Upper lobe of left lung (tissue), 6 donors: ENCODE results near the gene TF. TPM values are rescaled to one million over a fixed set of nuclear protein-coding genes. Genes with fewer than 3 reads are reported as not detected.

Experiments used
- ATAC-seq, 2 donors: fragments of 200-7000 bp; cut with Tn5 transposase; one replicate each; pipeline ENCODE4 v1.9.1; 2022; ENCODE audit warnings: mild to moderate bottlenecking in 2 of 2, moderate library complexity in 2 of 2; ENCODE audit not compliant: low FRiP score in 2 of 2
- DNase-seq, 2 donors: peaks; one replicate each; pipeline ENCODE4 v3.0.0-alpha.2; 2019 to 2020
- H3K27ac ChIP-seq, 4 donors: fragments of 200-600 bp; sonication (generic); one replicate each; pipeline ENCODE4 v1.5.1; 2016 to 2019
- H3K27me3 ChIP-seq, 4 donors: fragments of 200-600 bp; sonication (generic); one replicate each; pipeline ENCODE4 v1.5.1; 2017 to 2019
- H3K36me3 ChIP-seq, 4 donors: fragments of 200-600 bp; sonication (generic); one replicate each; pipeline ENCODE4 v1.5.1; 2016 to 2019
- H3K4me1 ChIP-seq, 4 donors: fragments of 200-600 bp; sonication (generic); one replicate each; pipeline ENCODE4 v1.5.1; 2018 to 2019
- H3K4me3 ChIP-seq, 4 donors: fragments of 200-600 bp; sonication (generic); one replicate each; pipeline ENCODE4 v1.5.1; 2017 to 2019; ENCODE audit warnings: mild to moderate bottlenecking in 2 of 4, moderate library complexity in 1 of 4
- H3K9me3 ChIP-seq, 4 donors: fragments of 200-600 bp; sonication (generic); one replicate each; pipeline ENCODE4 v1.5.1; 2018 to 2019
- EP300 ChIP-seq, 4 donors: sonication (generic); formaldehyde crosslinking; IDR thresholded peaks; one replicate each; pipeline ENCODE4 v1.5.1; 2017; ENCODE audit warnings: antibody characterized with exemption in 4 of 4, control low read depth in 2 of 4
- POLR2A ChIP-seq, 4 donors: fragments of 450-650 bp; IDR thresholded peaks; one replicate each; pipeline ENCODE4 v1.5.1; 2016 to 2017; ENCODE audit warnings: antibody characterized with exemption in 4 of 4, mild to moderate bottlenecking in 2 of 4
- POLR2AphosphoS5 ChIP-seq, 2 donors: sonication (generic); formaldehyde crosslinking; IDR thresholded peaks; one replicate each; pipeline ENCODE4 v1.5.1; 2017; ENCODE audit warnings: antibody characterized with exemption in 2 of 2
- WGBS, 2 donors: methylation state at CpG; one replicate each; pipeline ENCODE4 v1.1.5; 2017 to 2018; 5-methylcytosine and 5-hydroxymethylcytosine counted together
- total RNA-seq, 6 donors: library from RNA; depleted of rRNA in 4 of 6; stranded (reverse); fragments of >200 nt in 4 of 6; gene quantifications; one replicate each; pipeline versions ENCODE4 v1.1.0 to v1.2.1, GENCODE V29; 2016 to 2021
- TF ChIP-seq, protein P1 (sequence below), 6 experiments: fragments of 450-650 bp in 4 of 6; fragments of 200-600 bp in 2 of 6; sonication (generic) in 2 of 6; IDR thresholded peaks; one replicate each; pipeline ENCODE4 v1.5.1; 2016 to 2019; ENCODE audit warnings: antibody characterized with exemption in 6 of 6
- donor health status: DM: no; HTN: no; CAD: no; lungs with moderate emphysema.
- donor health status: DM: no; HTN: yes; CAD: no; lungs with severe emphysema.

Gene TF
- total RNA-seq, 6 donors from 2014 or later, result 0.61 to 15.5 (median 3.7) TPM

DNA sequence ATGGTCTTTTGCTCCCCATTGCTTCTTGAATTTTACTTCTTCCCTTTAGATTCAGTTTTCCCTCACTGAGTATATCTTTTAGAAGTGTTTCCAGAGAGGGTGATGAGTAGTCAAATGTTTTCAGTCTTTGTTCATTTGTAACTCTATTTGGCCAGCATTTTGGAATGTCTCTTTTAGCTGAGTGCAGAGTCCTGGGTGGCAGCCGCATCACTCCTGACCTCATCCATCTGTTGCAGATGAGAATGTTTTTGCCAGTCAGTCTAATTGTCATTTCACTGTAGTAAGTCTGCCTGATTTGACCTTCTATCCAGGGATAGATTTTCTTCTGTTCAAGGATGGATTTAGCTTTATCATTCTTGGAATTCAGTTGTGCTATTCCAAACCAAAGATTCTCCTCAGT is 66.7 kb downstream of the TF start:
- Histone ChIP-seq H3K27me3 (no peaks in the 10 kb centered on the region), H3K9me3 (no peaks in the 10 kb centered on the region), H3K27ac (no peak overlapping the region), H3K4me1 (no peaks in the 10 kb centered on the region), H3K36me3 (peaks cover 2 to 85% (median 24%) of the 10 kb centered on the region in 4 donors), H3K4me3 (no peak overlapping the region)
- ATAC-seq (no peak), DNase-seq (no peak)
- 76 to 88% methylated on average over 1 of the region's 1 CpG for WGBS, 2 donors
- TF ChIP-seq EP300 (IDR thresholded peaks at IDR 0.05), result no peak
- TF ChIP-seq, protein P1, sequence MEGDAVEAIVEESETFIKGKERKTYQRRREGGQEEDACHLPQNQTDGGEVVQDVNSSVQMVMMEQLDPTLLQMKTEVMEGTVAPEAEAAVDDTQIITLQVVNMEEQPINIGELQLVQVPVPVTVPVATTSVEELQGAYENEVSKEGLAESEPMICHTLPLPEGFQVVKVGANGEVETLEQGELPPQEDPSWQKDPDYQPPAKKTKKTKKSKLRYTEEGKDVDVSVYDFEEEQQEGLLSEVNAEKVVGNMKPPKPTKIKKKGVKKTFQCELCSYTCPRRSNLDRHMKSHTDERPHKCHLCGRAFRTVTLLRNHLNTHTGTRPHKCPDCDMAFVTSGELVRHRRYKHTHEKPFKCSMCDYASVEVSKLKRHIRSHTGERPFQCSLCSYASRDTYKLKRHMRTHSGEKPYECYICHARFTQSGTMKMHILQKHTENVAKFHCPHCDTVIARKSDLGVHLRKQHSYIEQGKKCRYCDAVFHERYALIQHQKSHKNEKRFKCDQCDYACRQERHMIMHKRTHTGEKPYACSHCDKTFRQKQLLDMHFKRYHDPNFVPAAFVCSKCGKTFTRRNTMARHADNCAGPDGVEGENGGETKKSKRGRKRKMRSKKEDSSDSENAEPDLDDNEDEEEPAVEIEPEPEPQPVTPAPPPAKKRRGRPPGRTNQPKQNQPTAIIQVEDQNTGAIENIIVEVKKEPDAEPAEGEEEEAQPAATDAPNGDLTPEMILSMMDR (IDR thresholded peaks at IDR 0.05), result no peak
- no peak for TF ChIP-seq POLR2A (IDR thresholded peaks at IDR 0.05)
- no peak for TF ChIP-seq POLR2AphosphoS5 (IDR thresholded peaks at IDR 0.05)

DNA sequence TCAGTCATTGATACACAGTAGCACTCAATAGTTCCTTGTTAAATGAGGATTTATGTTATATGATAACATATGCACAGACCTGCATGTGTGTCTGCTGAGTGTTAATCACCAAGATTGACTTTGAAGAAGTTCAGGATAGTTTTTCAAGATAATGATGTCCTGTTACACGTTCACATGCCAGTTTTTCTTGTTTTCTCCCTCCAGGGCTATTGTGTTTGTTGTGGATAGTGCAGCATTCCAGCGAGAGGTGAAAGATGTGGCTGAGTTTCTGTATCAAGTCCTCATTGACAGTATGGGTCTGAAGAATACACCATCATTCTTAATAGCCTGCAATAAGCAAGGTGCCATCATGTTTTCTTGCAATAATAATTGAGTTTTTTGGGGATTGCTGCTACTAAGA is 69.2 kb downstream of the TF start:
- ATAC-seq (no peak), DNase-seq (no peak)
- peaks cover 2 to 85% (median 34%) of the 10 kb centered on the region in 4 donors for H3K36me3 ChIP-seq
- no peaks in the 10 kb centered on the region for H3K4me1 ChIP-seq
- WGBS, 2 donors, result 82 to 93% methylated on average over 2 of the region's 2 CpGs
- H3K27me3 ChIP-seq, result no peaks in the 10 kb centered on the region
- H3K9me3 ChIP-seq, result no peaks in the 10 kb centered on the region
- no peak overlapping the region for H3K4me3 ChIP-seq
- TF ChIP-seq, protein P1 (IDR thresholded peaks at IDR 0.05), result no peak
- TF ChIP-seq POLR2AphosphoS5 (IDR thresholded peaks at IDR 0.05) (no peak), EP300 (IDR thresholded peaks at IDR 0.05) (no peak), POLR2A (IDR thresholded peaks at IDR 0.05) (no peak)
- no peak overlapping the region for H3K27ac ChIP-seq

DNA sequence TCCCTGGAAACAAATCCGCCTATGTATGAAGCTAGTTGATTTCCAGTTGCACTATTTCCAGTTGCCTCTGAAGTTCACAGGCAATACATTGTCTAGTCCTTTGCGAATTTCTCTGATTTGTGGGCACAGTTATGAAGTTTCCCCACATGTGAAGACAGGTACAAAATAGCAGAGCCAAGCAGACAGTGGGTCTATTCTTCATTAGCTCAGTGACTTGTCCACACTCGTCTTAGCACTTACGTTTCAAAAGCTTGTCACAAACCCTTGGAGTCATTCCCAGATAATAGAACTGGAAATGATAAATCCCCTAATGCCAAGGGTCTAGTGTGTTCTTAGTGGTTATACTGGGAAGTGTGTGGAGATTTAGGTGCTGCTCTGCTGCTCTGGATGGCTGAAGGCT is 73.9 kb downstream of the TF start:
- Histone ChIP-seq H3K4me1 (no peaks in the 10 kb centered on the region), H3K4me3 (no peak overlapping the region), H3K27ac (no peak overlapping the region), H3K9me3 (no peaks in the 10 kb centered on the region), H3K36me3 (peaks cover 2 to 88% (median 37%) of the 10 kb centered on the region in 4 donors), H3K27me3 (no peaks in the 10 kb centered on the region)
- TF ChIP-seq POLR2A (IDR thresholded peaks at IDR 0.05), result no peak
- TF ChIP-seq, protein P1 (IDR thresholded peaks at IDR 0.05), result no peak
- no peak for TF ChIP-seq POLR2AphosphoS5 (IDR thresholded peaks at IDR 0.05)
- no peak for TF ChIP-seq EP300 (IDR thresholded peaks at IDR 0.05)
- ATAC-seq, result no peak
- no peak for DNase-seq
- 93 to 95% methylated on average over 4 of the region's 4 CpGs for WGBS, 2 donors

DNA sequence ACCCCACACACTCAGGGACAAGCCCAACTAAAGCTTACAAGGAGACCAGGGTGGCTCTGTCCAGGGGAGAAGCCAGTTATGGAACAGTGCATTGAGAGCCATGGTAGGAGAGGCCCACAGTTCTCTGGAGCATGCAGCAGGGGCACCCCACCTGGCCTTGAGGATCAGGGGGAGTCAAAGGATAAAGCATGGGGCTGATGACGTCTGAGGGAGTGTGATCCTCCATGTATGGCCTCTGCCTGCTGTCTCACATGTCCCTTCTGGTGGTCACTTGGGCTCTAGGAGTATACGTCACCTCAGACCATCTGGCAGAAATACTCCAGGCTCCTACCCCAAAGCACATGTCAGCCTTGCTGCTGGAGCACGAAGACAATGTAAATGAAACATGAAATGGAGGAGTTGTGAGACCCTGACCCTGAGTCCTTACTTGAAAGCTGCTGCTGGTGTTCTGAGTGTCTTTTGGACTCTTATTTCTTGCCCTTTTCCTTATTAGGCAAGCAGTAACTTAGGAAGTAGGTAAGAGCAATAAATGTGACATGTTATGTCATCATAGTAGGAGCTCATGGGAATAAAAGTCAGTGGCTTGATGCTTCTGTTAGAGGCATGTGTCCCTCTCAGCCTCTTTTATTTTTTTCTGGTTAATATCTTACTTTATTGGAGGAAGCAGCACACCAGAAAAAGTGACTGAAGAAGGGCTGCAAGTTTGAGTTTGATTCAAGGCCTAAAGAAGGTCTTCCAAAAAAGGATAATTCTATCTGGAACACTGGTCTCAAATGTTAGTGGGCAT is 74.9 kb downstream of the TF start:
- Histone ChIP-seq H3K4me3 (no peak overlapping the region), H3K27me3 (no peaks in the 10 kb centered on the region), H3K4me1 (no peaks in the 10 kb centered on the region), H3K27ac (no peak overlapping the region), H3K9me3 (no peaks in the 10 kb centered on the region), H3K36me3 (peaks cover 0 to 79% (median 37%) of the 10 kb centered on the region in 4 donors)
- ATAC-seq (no peak), DNase-seq (no peak)
- 91% methylated on average over 2 to 3 of the region's 3 CpGs for WGBS, 2 donors
- TF ChIP-seq, protein P1 (IDR thresholded peaks at IDR 0.05), result no peak
- no peak for TF ChIP-seq EP300 (IDR thresholded peaks at IDR 0.05)
- no peak for TF ChIP-seq POLR2A (IDR thresholded peaks at IDR 0.05)
- no peak for TF ChIP-seq POLR2AphosphoS5 (IDR thresholded peaks at IDR 0.05)
